Measurements from ENCODE around the gene TP63. TPM values are rescaled to one million over a fixed set of nuclear protein-coding genes. Genes with fewer than 3 reads are reported as not detected.

The TP63 gene
- total RNA-seq, 1 donor = 1.8 TPM

- Histone ChIP-seq H4K20me1 (ENCODE audit: insufficient read depth, low read length) (no peaks in the 10 kb centered on the region), H3K4me2 (ENCODE audit: insufficient read depth, low read length) (no peak overlapping the region), H3K9me3 (ENCODE audit: low read depth, low read length) (no peaks in the 10 kb centered on the region), H3K79me2 (ENCODE audit: insufficient read depth, low read length) (no peaks in the 10 kb centered on the region), H2AFZ (ENCODE audit: low read length) (no peak overlapping the region), H3K27me3 (ENCODE audit: insufficient read depth, low read length) (no peaks in the 10 kb centered on the region), H3K4me3 (ENCODE audit: insufficient read depth, low read length) (no peak overlapping the region), H3K4me1 (ENCODE audit: insufficient read depth, low read length) (peaks cover 4% of the 10 kb centered on the region), H3K36me3 (ENCODE audit: insufficient read depth, low read length) (no peaks in the 10 kb centered on the region), H3K27ac (ENCODE audit: low read depth, low read length) (no peak overlapping the region)
- DNase-seq (ENCODE audit: insufficient read length, low spot score, missing footprints) = peak; percentile 10
- TF ChIP-seq, protein P1, sequence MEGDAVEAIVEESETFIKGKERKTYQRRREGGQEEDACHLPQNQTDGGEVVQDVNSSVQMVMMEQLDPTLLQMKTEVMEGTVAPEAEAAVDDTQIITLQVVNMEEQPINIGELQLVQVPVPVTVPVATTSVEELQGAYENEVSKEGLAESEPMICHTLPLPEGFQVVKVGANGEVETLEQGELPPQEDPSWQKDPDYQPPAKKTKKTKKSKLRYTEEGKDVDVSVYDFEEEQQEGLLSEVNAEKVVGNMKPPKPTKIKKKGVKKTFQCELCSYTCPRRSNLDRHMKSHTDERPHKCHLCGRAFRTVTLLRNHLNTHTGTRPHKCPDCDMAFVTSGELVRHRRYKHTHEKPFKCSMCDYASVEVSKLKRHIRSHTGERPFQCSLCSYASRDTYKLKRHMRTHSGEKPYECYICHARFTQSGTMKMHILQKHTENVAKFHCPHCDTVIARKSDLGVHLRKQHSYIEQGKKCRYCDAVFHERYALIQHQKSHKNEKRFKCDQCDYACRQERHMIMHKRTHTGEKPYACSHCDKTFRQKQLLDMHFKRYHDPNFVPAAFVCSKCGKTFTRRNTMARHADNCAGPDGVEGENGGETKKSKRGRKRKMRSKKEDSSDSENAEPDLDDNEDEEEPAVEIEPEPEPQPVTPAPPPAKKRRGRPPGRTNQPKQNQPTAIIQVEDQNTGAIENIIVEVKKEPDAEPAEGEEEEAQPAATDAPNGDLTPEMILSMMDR (IDR thresholded peaks at IDR 0.05; ENCODE audit: extremely low read depth, low read depth, low read length) = no peak
These were observed 147.3 kb downstream of the TP63 start for GRCh38 chr3:189778340-189778950.

DNA sequence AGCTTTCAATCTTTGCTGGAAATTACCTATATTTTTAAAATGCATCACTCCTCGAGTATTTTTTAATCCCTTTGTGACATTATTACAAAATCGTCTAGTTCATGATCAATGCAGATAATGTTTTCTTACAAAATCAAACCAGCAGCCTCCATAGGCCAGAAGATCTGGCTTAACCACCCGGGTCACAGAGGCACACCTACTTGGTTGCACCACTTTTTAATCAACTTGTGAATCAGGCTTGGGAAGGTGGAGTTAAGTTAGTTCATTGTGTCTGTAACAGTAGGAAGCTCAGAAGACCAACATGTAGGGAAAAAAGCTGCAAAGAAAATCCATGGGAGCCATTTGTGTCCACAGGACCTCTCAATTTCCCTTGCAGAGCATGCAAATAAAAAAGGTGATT lies 148.0 kb downstream of the TP63 start:
- DNase-seq (ENCODE audit: insufficient read length, low spot score, missing footprints) = no peak
- no peaks in the 10 kb centered on the region for H3K27me3 ChIP-seq (ENCODE audit: insufficient read depth, low read length)
- TF ChIP-seq, protein P1 (IDR thresholded peaks at IDR 0.05; ENCODE audit: extremely low read depth, low read depth, low read length) = no peak
- H2AFZ ChIP-seq (ENCODE audit: low read length) = no peak overlapping the region
- H3K4me2 ChIP-seq (ENCODE audit: insufficient read depth, low read length) = no peak overlapping the region
- no peaks in the 10 kb centered on the region for H3K79me2 ChIP-seq (ENCODE audit: insufficient read depth, low read length)
- H4K20me1 ChIP-seq (ENCODE audit: insufficient read depth, low read length) = no peaks in the 10 kb centered on the region
- H3K9me3 ChIP-seq (ENCODE audit: low read depth, low read length) = no peaks in the 10 kb centered on the region
- no peak overlapping the region for H3K4me3 ChIP-seq (ENCODE audit: insufficient read depth, low read length)
- H3K4me1 ChIP-seq (ENCODE audit: insufficient read depth, low read length) = no peaks in the 10 kb centered on the region
- no peak overlapping the region for H3K27ac ChIP-seq (ENCODE audit: low read depth, low read length)
- H3K36me3 ChIP-seq (ENCODE audit: insufficient read depth, low read length) = no peaks in the 10 kb centered on the region

DNA sequence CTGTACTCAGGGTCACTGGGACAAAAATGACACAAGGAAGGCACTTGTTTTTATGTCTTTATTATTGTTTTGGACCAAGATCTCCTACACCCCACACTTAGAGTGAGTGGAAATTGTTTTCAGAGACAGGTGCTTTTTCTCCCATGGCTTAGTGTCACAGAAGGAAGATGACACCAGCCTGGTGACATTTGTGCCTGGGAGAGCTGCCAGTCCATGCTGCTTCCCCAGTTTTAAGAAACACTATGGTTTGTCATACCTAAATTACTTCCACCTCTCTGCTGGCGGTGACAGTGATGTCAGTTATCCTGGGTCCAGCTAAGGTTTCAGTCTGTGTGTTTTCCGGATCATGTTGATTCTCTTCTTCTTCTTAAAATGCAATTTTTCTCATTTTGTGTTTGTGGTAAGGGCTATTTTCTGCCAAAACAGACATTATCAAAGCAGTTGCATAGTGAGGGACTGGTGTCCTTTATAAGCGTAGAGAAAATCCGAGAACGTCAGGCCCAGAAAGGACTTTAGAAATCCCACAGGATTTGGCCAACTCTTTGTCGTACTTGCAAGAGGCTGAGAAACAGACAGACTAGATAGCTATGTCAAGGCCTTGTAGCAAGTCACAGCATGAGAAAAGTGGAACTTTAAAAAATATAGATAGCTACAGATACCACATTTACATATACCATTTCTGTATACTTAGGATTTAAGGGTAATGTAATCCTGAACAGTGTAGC lies 149.5 kb downstream of the TP63 start:
- Histone ChIP-seq H3K27ac (ENCODE audit: low read depth, low read length) (no peak overlapping the region), H3K36me3 (ENCODE audit: insufficient read depth, low read length) (no peaks in the 10 kb centered on the region), H3K9me3 (ENCODE audit: low read depth, low read length) (no peaks in the 10 kb centered on the region), H3K4me3 (ENCODE audit: insufficient read depth, low read length) (no peak overlapping the region), H3K4me1 (ENCODE audit: insufficient read depth, low read length) (no peaks in the 10 kb centered on the region), H2AFZ (ENCODE audit: low read length) (no peak overlapping the region), H3K79me2 (ENCODE audit: insufficient read depth, low read length) (no peaks in the 10 kb centered on the region), H4K20me1 (ENCODE audit: insufficient read depth, low read length) (no peaks in the 10 kb centered on the region), H3K4me2 (ENCODE audit: insufficient read depth, low read length) (no peak overlapping the region), H3K27me3 (ENCODE audit: insufficient read depth, low read length) (no peaks in the 10 kb centered on the region)
- DNase-seq (ENCODE audit: insufficient read length, low spot score, missing footprints) = no peak
- TF ChIP-seq, protein P1 (IDR thresholded peaks at IDR 0.05; ENCODE audit: extremely low read depth, low read depth, low read length) = no peak

DNA sequence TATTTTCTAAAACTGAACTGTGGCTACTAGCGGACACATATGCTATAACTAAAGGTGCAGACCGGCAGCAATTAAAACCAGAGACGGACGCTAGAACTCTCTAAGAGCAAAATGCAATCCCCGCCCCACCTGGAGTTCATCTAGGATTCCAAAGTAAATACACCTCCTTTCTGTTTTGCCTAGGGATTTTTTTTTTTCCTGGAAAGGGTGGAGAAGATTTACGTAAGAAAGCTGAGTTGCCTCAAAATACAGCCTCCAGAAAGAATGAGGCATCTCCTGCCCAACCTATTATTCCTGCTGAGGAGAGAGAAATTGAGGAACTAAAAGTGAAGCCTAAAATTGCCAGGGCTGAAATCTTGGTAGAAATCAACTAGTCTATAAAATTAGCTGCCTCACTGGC lies 150.2 kb downstream of the TP63 start:
- H4K20me1 ChIP-seq (ENCODE audit: insufficient read depth, low read length) = no peaks in the 10 kb centered on the region
- TF ChIP-seq, protein P1 (IDR thresholded peaks at IDR 0.05; ENCODE audit: extremely low read depth, low read depth, low read length) = no peak

More for the DNA sequence above, 150.2 kb downstream of the TP63 start:
- no peak overlapping the region for H3K27ac ChIP-seq (ENCODE audit: low read depth, low read length)
- DNase-seq (ENCODE audit: insufficient read length, low spot score, missing footprints) = no peak
- H3K4me1 ChIP-seq (ENCODE audit: insufficient read depth, low read length) = no peaks in the 10 kb centered on the region
- no peak overlapping the region for H3K4me2 ChIP-seq (ENCODE audit: insufficient read depth, low read length)
- no peak overlapping the region for H3K4me3 ChIP-seq (ENCODE audit: insufficient read depth, low read length)
- H2AFZ ChIP-seq (ENCODE audit: low read length) = no peak overlapping the region
- H3K27me3 ChIP-seq (ENCODE audit: insufficient read depth, low read length) = no peaks in the 10 kb centered on the region
- H3K36me3 ChIP-seq (ENCODE audit: insufficient read depth, low read length) = no peaks in the 10 kb centered on the region
- H3K79me2 ChIP-seq (ENCODE audit: insufficient read depth, low read length) = no peaks in the 10 kb centered on the region
- H3K9me3 ChIP-seq (ENCODE audit: low read depth, low read length) = no peaks in the 10 kb centered on the region

Measured in osteoblast (primary cell).